HAP-1 (cell line): Measurements from ENCODE around the gene OFD1.
"Not testable (repeated sequence)": the region's sequence is repeated elsewhere in the genome, so short reads cannot be mapped to it uniquely, and the experiment has no call there.

Experiments used
- DNase-seq, 2 experiments: peaks; one replicate each; pipeline ENCODE4 v3.0.0-alpha.2; 2016 to 2020; ENCODE audit warnings: low spot score in 2 of 2
- H3K27me3 ChIP-seq: fragments of 250-450 bp; sonication (Bioruptor Pico); 2 replicates; pipeline ENCODE4 v1.5.1; 2020; ENCODE audit warnings: low read depth, mild to moderate bottlenecking, moderate library complexity
- H3K36me3 ChIP-seq: fragments of 250-450 bp; sonication (Bioruptor Pico); replicated peaks from 2 replicates; pipeline ENCODE4 v1.5.1; 2020; ENCODE audit warnings: mild to moderate bottlenecking
- H3K4me1 ChIP-seq: fragments of 250-450 bp; sonication (Bioruptor Pico); 2 replicates; pipeline ENCODE4 v1.5.1; 2020; ENCODE audit warnings: mild to moderate bottlenecking
- H3K4me3 ChIP-seq: fragments of 250-450 bp; sonication (Bioruptor Pico); 2 replicates; pipeline ENCODE4 v1.5.1; 2020; ENCODE audit warnings: mild to moderate bottlenecking, moderate library complexity
- H3K9me3 ChIP-seq: fragments of 250-450 bp; sonication (Bioruptor Pico); 2 replicates; pipeline ENCODE4 v1.5.1; 2020; ENCODE audit warnings: mild to moderate bottlenecking, moderate library complexity
- in situ Hi-C: fragments of 300-500 bp; cut with MboI; formaldehyde crosslinking; loops from 3 replicates; pipeline ENCODE4 v1.14.3; 2020; ENCODE audit warnings: low sequenced_read_pairs, inconsistent platforms, mixed read lengths

Gene OFD1

GRCh38 chrX:13719192-13719856, 15.2 kb upstream of the OFD1 start:
- no peak overlapping the region for H3K4me3 ChIP-seq
- peaks cover 52% of the 10 kb centered on the region for H3K36me3 ChIP-seq
- in situ Hi-C loops: no loop called here
- no peaks in the 10 kb centered on the region for H3K27me3 ChIP-seq
- no peaks in the 10 kb centered on the region for H3K4me1 ChIP-seq
- H3K9me3 ChIP-seq: no peaks in the 10 kb centered on the region
- DNase-seq: no peak

- no peaks in the 10 kb centered on the region for H3K27me3 ChIP-seq
- DNase-seq: no peak
- no peak overlapping the region for H3K4me3 ChIP-seq
- in situ Hi-C loops: no loop called here
- no peaks in the 10 kb centered on the region for H3K4me1 ChIP-seq
- H3K36me3 ChIP-seq: peaks cover 35% of the 10 kb centered on the region
- no peaks in the 10 kb centered on the region for H3K9me3 ChIP-seq
These were observed 13.2 kb upstream of the OFD1 start for GRCh38 chrX:13721371-13721770.

GRCh38 chrX:13721819-13722519, 12.6 kb upstream of the OFD1 start:
- H3K4me1 ChIP-seq: no peaks in the 10 kb centered on the region
- H3K27me3 ChIP-seq: no peaks in the 10 kb centered on the region
- H3K4me3 ChIP-seq: no peak overlapping the region
- H3K36me3 ChIP-seq: peaks cover 32% of the 10 kb centered on the region
- no peaks in the 10 kb centered on the region for H3K9me3 ChIP-seq
- DNase-seq: no peak
- in situ Hi-C loops: no loop called here

- DNase-seq, H3K9me3 ChIP-seq, H3K4me3 ChIP-seq, in situ Hi-C loops, H3K27me3 ChIP-seq, H3K4me1 ChIP-seq: not testable (repeated sequence)
- peaks cover 28% of the 10 kb centered on the region for H3K36me3 ChIP-seq
These were observed 9.7 kb upstream of the OFD1 start for GRCh38 chrX:13724878-13725277.

GRCh38 chrX:13726583-13726982, 8.0 kb upstream of the OFD1 start:
- H3K27me3 ChIP-seq, H3K4me1 ChIP-seq, DNase-seq, H3K9me3 ChIP-seq, H3K4me3 ChIP-seq, in situ Hi-C loops: not testable (repeated sequence)
- peaks cover 26% of the 10 kb centered on the region for H3K36me3 ChIP-seq

GRCh38 chrX:13730523-13730922, 4.0 kb upstream of the OFD1 start:
- DNase-seq, in situ Hi-C loops, H3K9me3 ChIP-seq: not testable (repeated sequence)

GRCh38 chrX:13732246-13733067, 2.1 kb upstream of the OFD1 start:
- DNase-seq: no peak
- Histone ChIP-seq H3K27me3 (no peaks in the 10 kb centered on the region), H3K4me1 (peaks cover 12% of the 10 kb centered on the region), H3K4me3 (no peak overlapping the region), H3K9me3 (no peaks in the 10 kb centered on the region), H3K36me3 (peaks cover 36% of the 10 kb centered on the region)
- in situ Hi-C loops: no loop called here

More at GRCh38 chrX:13730523-13730922, 4.0 kb upstream of the OFD1 start:
- not testable (repeated sequence) for H3K27me3 ChIP-seq, H3K4me1 ChIP-seq, H3K4me3 ChIP-seq
- H3K36me3 ChIP-seq: peaks cover 34% of the 10 kb centered on the region

- H3K4me3 ChIP-seq: peak overlapping the region; percentile 94
- H3K9me3 ChIP-seq: no peaks in the 10 kb centered on the region
- no peak for DNase-seq
- H3K4me1 ChIP-seq: peaks cover 10% of the 10 kb centered on the region
- H3K36me3 ChIP-seq: peaks cover 36% of the 10 kb centered on the region
- in situ Hi-C loops: no loop called here
- H3K27me3 ChIP-seq: no peaks in the 10 kb centered on the region
These were observed 1.0 kb upstream of the OFD1 start for GRCh38 chrX:13733506-13733905.

GRCh38 chrX:13741695-13742094, 7.1 kb downstream of the OFD1 start:
- Histone ChIP-seq H3K4me3 (no peak overlapping the region), H3K36me3 (peaks cover 22% of the 10 kb centered on the region), H3K27me3 (no peaks in the 10 kb centered on the region), H3K9me3 (no peaks in the 10 kb centered on the region), H3K4me1 (peaks cover 11% of the 10 kb centered on the region; the same call in 1 of the 2 replicates)
- DNase-seq: no peak
- in situ Hi-C loops: loop anchor here (10.0 kb wide), 3 partner anchors 87 to 293 kb away; partner anchors contain the start of gene TCEANC

- in situ Hi-C loops: loop anchor here (10.0 kb wide), 3 partner anchors 88 to 292 kb away; partner anchors contain the start of gene TCEANC
- Histone ChIP-seq H3K36me3 (peaks cover 27% of the 10 kb centered on the region), H3K9me3 (no peaks in the 10 kb centered on the region), H3K4me1 (peaks cover 11% of the 10 kb centered on the region; the same call in 1 of the 2 replicates), H3K27me3 (no peaks in the 10 kb centered on the region), H3K4me3 (no peak overlapping the region)
- no peak for DNase-seq
These were observed 8.0 kb downstream of the OFD1 start for GRCh38 chrX:13742397-13743176.

- H3K4me1 ChIP-seq: peaks cover 2% of the 10 kb centered on the region; the same call in 1 of the 2 replicates
- in situ Hi-C loops: loop anchor here (10.0 kb wide), 3 partner anchors 93 to 287 kb away; partner anchors contain the start of gene TCEANC
- H3K36me3 ChIP-seq: peaks cover 44% of the 10 kb centered on the region
- H3K4me3 ChIP-seq: no peak overlapping the region
- peak; percentile 29 to 55 for DNase-seq
- no peaks in the 10 kb centered on the region for H3K27me3 ChIP-seq
- no peaks in the 10 kb centered on the region for H3K9me3 ChIP-seq
These were observed 13.3 kb downstream of the OFD1 start for GRCh38 chrX:13747836-13748235.

- H3K4me3 ChIP-seq: no peak overlapping the region
- no peaks in the 10 kb centered on the region for H3K4me1 ChIP-seq
- in situ Hi-C loops: loop anchor here (10.0 kb wide), 3 partner anchors 94 to 286 kb away; partner anchors contain the start of gene TCEANC
- no peak for DNase-seq
- H3K27me3 ChIP-seq: no peaks in the 10 kb centered on the region
- no peaks in the 10 kb centered on the region for H3K9me3 ChIP-seq
- peaks cover 49% of the 10 kb centered on the region for H3K36me3 ChIP-seq
These were observed 13.9 kb downstream of the OFD1 start for GRCh38 chrX:13748486-13748885.

GRCh38 chrX:13750204-13750603, 15.7 kb downstream of the OFD1 start:
- DNase-seq: peak; percentile 36 to 51
- in situ Hi-C loops: no loop called here
- Histone ChIP-seq H3K36me3 (peaks cover 51% of the 10 kb centered on the region), H3K9me3 (no peaks in the 10 kb centered on the region), H3K4me3 (no peak overlapping the region), H3K4me1 (peaks cover 3% of the 10 kb centered on the region; the same call in 1 of the 2 replicates), H3K27me3 (no peaks in the 10 kb centered on the region)
